ENCODE results near the gene KRT73. TPM values are rescaled to one million over a fixed set of nuclear protein-coding genes. Genes with fewer than 3 reads are reported as not detected.

The KRT73 gene
- total RNA-seq, 4 donors from 2014 or later = 0.40 to 1.2 TPM; not detected in 2

DNA sequence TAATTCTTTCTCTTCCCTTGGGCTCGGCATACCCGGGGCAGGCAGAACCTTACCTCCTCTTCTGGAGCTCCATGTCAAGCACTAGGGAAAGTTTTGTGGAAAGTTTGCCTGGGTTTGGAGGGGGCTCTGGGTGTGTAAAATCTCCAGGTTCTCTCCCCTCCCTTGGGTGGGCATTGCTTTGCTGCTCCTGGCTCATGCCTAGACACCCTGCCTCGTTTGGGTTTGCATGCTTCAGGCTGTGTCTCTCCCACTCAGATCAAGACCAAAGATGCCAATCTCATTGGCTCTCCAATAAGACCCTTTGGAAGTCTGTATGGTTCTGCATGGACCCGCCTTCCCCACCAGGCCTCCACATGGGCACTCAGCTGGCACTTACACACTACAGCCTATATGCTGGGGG, 39.8 kb upstream of the KRT73 start:
- H3K9me3 ChIP-seq = no peaks in the 10 kb centered on the region
- no peaks in the 10 kb centered on the region for H3K36me3 ChIP-seq
- no peaks in the 10 kb centered on the region for H3K27me3 ChIP-seq
- TF ChIP-seq, protein P1, sequence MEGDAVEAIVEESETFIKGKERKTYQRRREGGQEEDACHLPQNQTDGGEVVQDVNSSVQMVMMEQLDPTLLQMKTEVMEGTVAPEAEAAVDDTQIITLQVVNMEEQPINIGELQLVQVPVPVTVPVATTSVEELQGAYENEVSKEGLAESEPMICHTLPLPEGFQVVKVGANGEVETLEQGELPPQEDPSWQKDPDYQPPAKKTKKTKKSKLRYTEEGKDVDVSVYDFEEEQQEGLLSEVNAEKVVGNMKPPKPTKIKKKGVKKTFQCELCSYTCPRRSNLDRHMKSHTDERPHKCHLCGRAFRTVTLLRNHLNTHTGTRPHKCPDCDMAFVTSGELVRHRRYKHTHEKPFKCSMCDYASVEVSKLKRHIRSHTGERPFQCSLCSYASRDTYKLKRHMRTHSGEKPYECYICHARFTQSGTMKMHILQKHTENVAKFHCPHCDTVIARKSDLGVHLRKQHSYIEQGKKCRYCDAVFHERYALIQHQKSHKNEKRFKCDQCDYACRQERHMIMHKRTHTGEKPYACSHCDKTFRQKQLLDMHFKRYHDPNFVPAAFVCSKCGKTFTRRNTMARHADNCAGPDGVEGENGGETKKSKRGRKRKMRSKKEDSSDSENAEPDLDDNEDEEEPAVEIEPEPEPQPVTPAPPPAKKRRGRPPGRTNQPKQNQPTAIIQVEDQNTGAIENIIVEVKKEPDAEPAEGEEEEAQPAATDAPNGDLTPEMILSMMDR (IDR thresholded peaks at IDR 0.05) = no peak
- no peak for TF ChIP-seq POLR2A (IDR thresholded peaks at IDR 0.05)
- H3K4me3 ChIP-seq = no peak overlapping the region
- no peak overlapping the region for H3K27ac ChIP-seq
- DNase-seq = no peak
- H3K4me1 ChIP-seq = no peaks in the 10 kb centered on the region

DNA sequence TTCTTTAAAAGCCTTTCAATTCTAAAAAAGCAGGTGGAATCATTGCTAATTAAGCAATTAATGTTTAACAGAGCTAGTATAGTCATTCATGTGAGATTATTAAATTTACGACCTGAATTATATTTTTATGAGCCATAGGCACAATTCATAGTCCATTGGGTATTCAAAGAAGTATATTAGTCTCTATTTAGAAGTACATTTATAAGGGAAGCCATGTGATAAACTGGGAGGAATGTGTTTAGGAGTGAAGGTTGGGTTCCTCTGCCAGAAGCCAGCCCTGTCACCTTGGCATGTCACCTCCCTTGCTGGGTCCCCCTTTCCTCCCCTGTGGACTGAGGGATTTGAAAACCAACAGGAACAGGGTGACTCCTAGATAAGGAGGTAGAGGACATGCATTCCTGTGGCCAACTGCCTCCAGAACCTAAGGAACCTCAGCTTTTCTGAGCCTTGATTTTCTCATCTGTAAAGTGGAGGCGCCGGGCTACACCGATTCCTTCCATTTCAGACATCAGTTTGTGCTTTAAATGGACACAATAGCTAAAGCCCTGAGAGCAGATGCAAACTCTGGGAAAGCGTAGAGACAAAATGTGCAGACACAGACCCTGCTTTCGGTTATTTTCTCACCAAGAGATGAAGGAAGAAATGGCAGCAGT, 39.0 kb upstream of the KRT73 start:
- TF ChIP-seq, protein P1 (IDR thresholded peaks at IDR 0.05) = no peak
- TF ChIP-seq POLR2A (IDR thresholded peaks at IDR 0.05) = no peak
- Histone ChIP-seq H3K36me3 (no peaks in the 10 kb centered on the region), H3K27me3 (no peaks in the 10 kb centered on the region), H3K4me1 (no peaks in the 10 kb centered on the region), H3K4me3 (no peak overlapping the region), H3K27ac (no peak overlapping the region), H3K9me3 (no peaks in the 10 kb centered on the region)
- no peak for DNase-seq

DNA sequence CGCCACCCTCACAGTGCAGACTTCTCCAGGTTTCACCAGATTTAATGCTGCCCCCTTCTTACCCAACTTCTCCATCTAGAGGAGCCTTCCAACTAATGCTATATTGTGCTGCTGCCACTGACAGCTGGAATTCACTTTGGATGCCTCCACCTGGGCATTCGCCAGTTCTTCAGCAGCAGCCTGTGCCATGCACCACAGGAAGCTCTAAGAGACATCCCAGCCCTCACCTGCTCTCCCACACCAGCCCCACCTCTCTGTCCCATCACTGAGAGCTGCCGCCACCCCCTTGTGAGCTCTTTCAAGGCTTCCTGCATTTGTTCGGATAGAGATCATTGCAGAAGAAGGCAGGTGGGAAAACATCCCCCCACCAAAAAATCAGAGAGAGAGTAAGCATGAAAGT, 38.3 kb upstream of the KRT73 start:
- DNase-seq = no peak
- Histone ChIP-seq H3K27me3 (no peaks in the 10 kb centered on the region), H3K4me1 (no peaks in the 10 kb centered on the region), H3K4me3 (no peak overlapping the region), H3K36me3 (no peaks in the 10 kb centered on the region), H3K27ac (no peak overlapping the region), H3K9me3 (no peaks in the 10 kb centered on the region)
- TF ChIP-seq, protein P1 (IDR thresholded peaks at IDR 0.05) = no peak
- no peak for TF ChIP-seq POLR2A (IDR thresholded peaks at IDR 0.05)

DNA sequence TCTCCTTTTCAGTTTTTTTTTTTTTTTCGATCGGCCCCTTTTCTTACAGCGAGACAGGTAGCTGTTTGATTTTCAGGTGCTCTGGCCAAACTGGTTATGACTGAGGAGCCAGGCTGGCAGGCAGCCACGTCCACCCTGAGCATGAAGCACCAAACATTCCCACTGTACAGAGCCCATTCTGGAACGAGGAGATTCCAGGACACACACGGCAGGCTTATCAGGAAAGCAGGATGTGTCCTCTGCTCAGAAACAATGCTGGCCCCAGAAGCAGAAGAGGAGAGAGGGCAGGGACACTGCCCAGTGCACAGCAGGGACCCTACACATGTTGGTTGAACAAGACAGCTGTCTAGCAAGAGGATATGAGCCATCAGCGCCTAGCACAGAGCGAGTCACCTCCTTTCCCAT, 37.4 kb upstream of the KRT73 start:
- no peaks in the 10 kb centered on the region for H3K9me3 ChIP-seq
- H3K36me3 ChIP-seq = no peaks in the 10 kb centered on the region
- no peak for DNase-seq
- no peaks in the 10 kb centered on the region for H3K27me3 ChIP-seq
- no peak overlapping the region for H3K27ac ChIP-seq
- no peak overlapping the region for H3K4me3 ChIP-seq
- no peaks in the 10 kb centered on the region for H3K4me1 ChIP-seq
- TF ChIP-seq POLR2A (IDR thresholded peaks at IDR 0.05) = no peak
- TF ChIP-seq, protein P1 (IDR thresholded peaks at IDR 0.05) = no peak

DNA sequence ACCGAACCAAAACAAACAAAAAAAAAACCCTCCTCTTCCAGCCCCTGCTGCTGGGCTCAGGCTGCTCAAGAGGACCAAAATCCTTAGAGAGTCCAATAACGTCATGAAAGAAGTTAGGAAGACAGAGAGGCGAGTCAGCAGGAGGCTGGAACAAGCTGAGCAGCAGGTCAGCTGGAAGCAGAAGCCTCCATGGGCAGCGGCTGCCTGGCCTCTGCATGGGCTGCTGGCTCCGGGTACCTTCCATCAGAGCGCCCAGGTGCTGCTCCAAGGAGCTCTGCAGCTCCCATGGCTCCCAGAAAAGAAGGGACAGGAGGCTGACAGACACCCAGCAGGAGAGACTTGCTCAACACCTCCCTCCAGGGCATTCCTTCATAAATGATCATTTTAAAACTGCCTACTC, 36.9 kb upstream of the KRT73 start:
- Histone ChIP-seq H3K36me3 (no peaks in the 10 kb centered on the region), H3K4me3 (no peak overlapping the region), H3K4me1 (no peaks in the 10 kb centered on the region), H3K9me3 (no peaks in the 10 kb centered on the region), H3K27ac (no peak overlapping the region), H3K27me3 (no peaks in the 10 kb centered on the region)
- no peak for DNase-seq
- TF ChIP-seq, protein P1 (IDR thresholded peaks at IDR 0.05) = no peak
- TF ChIP-seq POLR2A (IDR thresholded peaks at IDR 0.05) = no peak

Measured in Peyer's patch (tissue), 4 donors.